Measurements from ENCODE around the gene SEPTIN10. TPM values are rescaled to one million over a fixed set of nuclear protein-coding genes. Genes with fewer than 3 reads are reported as not detected.

The SEPTIN10 gene
- total and polyA plus RNA-seq, 9 of the 15 experiments (the other 6 are each of a cell fraction or from before 2014, with no cell fraction given), result 0.40 TPM; not detected in 8

DNA sequence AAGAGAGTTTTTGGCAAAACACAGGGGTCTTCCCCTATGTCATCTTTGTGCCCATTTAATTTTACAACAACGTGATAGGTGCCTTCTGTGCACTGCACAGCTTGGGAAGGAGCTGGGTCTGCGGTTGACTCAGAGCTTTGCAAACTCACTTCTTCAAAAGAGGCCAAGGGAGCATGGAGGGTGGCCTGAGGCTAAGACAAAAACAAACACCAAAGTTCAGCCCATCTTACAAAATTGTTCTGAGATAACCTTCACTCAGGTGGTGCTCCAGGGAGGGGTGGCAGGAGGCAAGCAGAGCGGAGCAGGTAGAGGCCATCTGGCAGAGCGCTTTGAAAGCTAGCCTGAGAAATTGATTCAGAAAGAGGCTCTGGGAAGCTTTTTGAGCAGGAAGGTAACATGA, 10.2 kb upstream of the SEPTIN10 start (continued):
- TF ChIP-seq, protein P1, sequence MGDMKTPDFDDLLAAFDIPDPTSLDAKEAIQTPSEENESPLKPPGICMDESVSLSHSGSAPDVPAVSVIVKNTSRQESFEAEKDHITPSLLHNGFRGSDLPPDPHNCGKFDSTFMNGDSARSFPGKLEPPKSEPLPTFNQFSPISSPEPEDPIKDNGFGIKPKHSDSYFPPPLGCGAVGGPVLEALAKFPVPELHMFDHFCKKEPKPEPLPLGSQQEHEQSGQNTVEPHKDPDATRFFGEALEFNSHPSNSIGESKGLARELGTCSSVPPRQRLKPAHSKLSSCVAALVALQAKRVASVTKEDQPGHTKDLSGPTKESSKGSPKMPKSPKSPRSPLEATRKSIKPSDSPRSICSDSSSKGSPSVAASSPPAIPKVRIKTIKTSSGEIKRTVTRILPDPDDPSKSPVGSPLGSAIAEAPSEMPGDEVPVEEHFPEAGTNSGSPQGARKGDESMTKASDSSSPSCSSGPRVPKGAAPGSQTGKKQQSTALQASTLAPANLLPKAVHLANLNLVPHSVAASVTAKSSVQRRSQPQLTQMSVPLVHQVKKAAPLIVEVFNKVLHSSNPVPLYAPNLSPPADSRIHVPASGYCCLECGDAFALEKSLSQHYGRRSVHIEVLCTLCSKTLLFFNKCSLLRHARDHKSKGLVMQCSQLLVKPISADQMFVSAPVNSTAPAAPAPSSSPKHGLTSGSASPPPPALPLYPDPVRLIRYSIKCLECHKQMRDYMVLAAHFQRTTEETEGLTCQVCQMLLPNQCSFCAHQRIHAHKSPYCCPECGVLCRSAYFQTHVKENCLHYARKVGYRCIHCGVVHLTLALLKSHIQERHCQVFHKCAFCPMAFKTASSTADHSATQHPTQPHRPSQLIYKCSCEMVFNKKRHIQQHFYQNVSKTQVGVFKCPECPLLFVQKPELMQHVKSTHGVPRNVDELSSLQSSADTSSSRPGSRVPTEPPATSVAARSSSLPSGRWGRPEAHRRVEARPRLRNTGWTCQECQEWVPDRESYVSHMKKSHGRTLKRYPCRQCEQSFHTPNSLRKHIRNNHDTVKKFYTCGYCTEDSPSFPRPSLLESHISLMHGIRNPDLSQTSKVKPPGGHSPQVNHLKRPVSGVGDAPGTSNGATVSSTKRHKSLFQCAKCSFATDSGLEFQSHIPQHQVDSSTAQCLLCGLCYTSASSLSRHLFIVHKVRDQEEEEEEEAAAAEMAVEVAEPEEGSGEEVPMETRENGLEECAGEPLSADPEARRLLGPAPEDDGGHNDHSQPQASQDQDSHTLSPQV (IDR thresholded peaks at IDR 0.05), result no peak
- TF ChIP-seq, protein P2, sequence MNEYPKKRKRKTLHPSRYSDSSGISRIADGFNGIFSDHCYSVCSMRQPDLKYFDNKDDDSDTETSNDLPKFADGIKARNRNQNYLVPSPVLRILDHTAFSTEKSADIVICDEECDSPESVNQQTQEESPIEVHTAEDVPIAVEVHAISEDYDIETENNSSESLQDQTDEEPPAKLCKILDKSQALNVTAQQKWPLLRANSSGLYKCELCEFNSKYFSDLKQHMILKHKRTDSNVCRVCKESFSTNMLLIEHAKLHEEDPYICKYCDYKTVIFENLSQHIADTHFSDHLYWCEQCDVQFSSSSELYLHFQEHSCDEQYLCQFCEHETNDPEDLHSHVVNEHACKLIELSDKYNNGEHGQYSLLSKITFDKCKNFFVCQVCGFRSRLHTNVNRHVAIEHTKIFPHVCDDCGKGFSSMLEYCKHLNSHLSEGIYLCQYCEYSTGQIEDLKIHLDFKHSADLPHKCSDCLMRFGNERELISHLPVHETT (CRISPR knock-in tag; conservative IDR thresholded peaks at IDR 0.05 in 1 of 2, IDR thresholded peaks at IDR 0.05 in 1 of 2), result no peak
- no peak for TF ChIP-seq SMC3 (conservative IDR thresholded peaks at IDR 0.05; ENCODE audit: insufficient read depth, low read depth, low read length)
- TF ChIP-seq FOSL1 (tag; conservative IDR thresholded peaks at IDR 0.05), result no peak

DNA sequence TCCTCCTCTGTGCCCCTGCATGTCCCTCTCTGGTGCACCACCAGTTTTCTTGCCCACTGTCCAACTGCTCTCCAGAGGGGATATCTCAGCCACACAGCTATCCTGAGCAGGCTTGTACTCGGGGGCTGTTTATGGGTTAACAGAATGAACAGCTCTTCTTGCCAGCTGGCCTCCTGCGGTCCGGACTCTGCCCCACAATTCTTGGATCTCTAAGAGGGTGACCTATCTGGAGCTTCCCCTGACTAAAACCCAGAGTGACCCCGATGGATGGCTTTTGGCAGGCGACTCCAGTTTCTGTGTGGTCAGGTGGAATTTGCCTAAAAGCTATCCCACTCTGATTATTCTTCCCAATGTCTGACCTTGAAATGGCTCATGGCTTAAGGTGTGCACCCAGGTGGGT, 9.5 kb upstream of the SEPTIN10 start:
- ChIA-PET CTCF (ENCODE audit: low intra/inter-chr PET ratio) (no interaction called here), POLR2A (no interaction called here)
- no peak for ATAC-seq
- intact Hi-C loops (cut with micrococcal nuclease), result no loop called here
- no peaks in the 10 kb centered on the region for H3K36me3 ChIP-seq (ENCODE audit: control insufficient read depth, insufficient read depth, low read length)
- no peaks in the 10 kb centered on the region for H3K79me2 ChIP-seq (ENCODE audit: control insufficient read depth, insufficient read depth, low read length)
- no peaks in the 10 kb centered on the region for H4K20me1 ChIP-seq (replicated peaks; ENCODE audit: control insufficient read depth, insufficient read depth, low read length)
- in situ Hi-C loops (cut with MboI), result no loop called here
- no peak overlapping the region for H3K4me2 ChIP-seq (ENCODE audit: insufficient read depth, low read length)
- no peak overlapping the region for H2AFZ ChIP-seq (ENCODE audit: low read depth, low read length)
- WGBS (ENCODE audit: insufficient coverage, low coverage, missing lambda C conversion rate), result 0% methylated on average over 5 of the region's 5 CpGs
- H3K9me1 ChIP-seq (ENCODE audit: control insufficient read depth, insufficient read depth, low read length), result no peaks in the 10 kb centered on the region
- no peaks in the 10 kb centered on the region for H3K9me3 ChIP-seq (replicated peaks; ENCODE audit: control insufficient read depth, insufficient read depth, low read depth, low read length)
- no peak overlapping the region for H3K9ac ChIP-seq (ENCODE audit: insufficient read depth in 1 of 2, low read depth in 2 of 2, low read length in 2 of 2)
- H3K27ac ChIP-seq (ENCODE audit: extremely low read depth, low read depth, low read length), result no peak overlapping the region
- DNase-seq (ENCODE audit: extremely low read depth in 1 of 4, low spot score in 3 of 4), result no peak
- H3K4me3 ChIP-seq, result no peak overlapping the region
- no peaks in the 10 kb centered on the region for H3K4me1 ChIP-seq (replicated peaks in 1 of 2; ENCODE audit: control insufficient read depth in 2 of 2, insufficient read depth in 2 of 2, low read length in 2 of 2)
- no peak for FAIRE-seq
- peaks cover 2 to 4% of the 10 kb centered on the region in 2 experiments; a peak in 2 of 5 replicates for H3K27me3 ChIP-seq (ENCODE audit: control insufficient read depth in 2 of 2, insufficient read depth in 2 of 2, low read length in 2 of 2)
- no TSS peak for BruUV-seq (replicated peaks)
- TF ChIP-seq ARID2 (IDR thresholded peaks at IDR 0.05), result no peak
- TF ChIP-seq HMG20B (CRISPR knock-in tag; IDR thresholded peaks at IDR 0.05), result no peak
- no peak for TF ChIP-seq RHOXF2B (CRISPR knock-in tag; conservative IDR thresholded peaks at IDR 0.05)
- no peak for TF ChIP-seq PHB (CRISPR knock-in tag; IDR thresholded peaks at IDR 0.05)
- no peak for TF ChIP-seq ZFP1 (CRISPR knock-in tag; IDR thresholded peaks at IDR 0.05)
- TF ChIP-seq ZNF76 (CRISPR knock-in tag; IDR thresholded peaks at IDR 0.05; ENCODE audit: borderline replicate concordance), result no peak
- no peak for TF ChIP-seq NR3C1 (CRISPR knock-in tag; IDR thresholded peaks at IDR 0.05)
- no peak for TF ChIP-seq CREBBP (IDR thresholded peaks at IDR 0.05; ENCODE audit: low read depth, low read length)
- no peak for TF ChIP-seq PHF21A (IDR thresholded peaks at IDR 0.05; ENCODE audit: borderline replicate concordance, low read depth)
- no peak for TF ChIP-seq TAL1 (IDR thresholded peaks at IDR 0.05)
- TF ChIP-seq, protein P3, sequence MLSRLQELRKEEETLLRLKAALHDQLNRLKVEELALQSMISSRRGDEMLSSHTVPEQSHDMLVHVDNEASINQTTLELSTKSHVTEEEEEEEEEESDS (CRISPR knock-in tag; IDR thresholded peaks at IDR 0.05), result no peak
- no peak for TF ChIP-seq SAP30 (IDR thresholded peaks at IDR 0.05; ENCODE audit: borderline replicate concordance, insufficient read depth, low read depth, low read length, poor library complexity, severe bottlenecking)
- no peak for TF ChIP-seq SIN3A (IDR thresholded peaks at IDR 0.05; ENCODE audit: borderline replicate concordance in 2 of 2, control insufficient read depth in 1 of 2, low read depth in 2 of 2, low read length in 2 of 2)

Data from K562 (cell line).